GM21619 (cell line): ENCODE results near the gene MYO5A.
A peak's percentile ranks its signal among the peaks of the same experiment; 100 is the strongest.
"Not testable (repeated sequence)": the region's sequence is repeated elsewhere in the genome, so short reads cannot be mapped to it uniquely, and the experiment has no call there.

Experiments used
- ATAC-seq: cut with Tn5 transposase; IDR thresholded peaks from one replicate; pipeline ENCODE4 v1.9.1; 2021; ENCODE audit not compliant: unreplicated experiment

Gene MYO5A

GRCh38 chr15:52424856-52425431, 103.7 kb downstream of the MYO5A start:
- ATAC-seq, result no peak

DNA sequence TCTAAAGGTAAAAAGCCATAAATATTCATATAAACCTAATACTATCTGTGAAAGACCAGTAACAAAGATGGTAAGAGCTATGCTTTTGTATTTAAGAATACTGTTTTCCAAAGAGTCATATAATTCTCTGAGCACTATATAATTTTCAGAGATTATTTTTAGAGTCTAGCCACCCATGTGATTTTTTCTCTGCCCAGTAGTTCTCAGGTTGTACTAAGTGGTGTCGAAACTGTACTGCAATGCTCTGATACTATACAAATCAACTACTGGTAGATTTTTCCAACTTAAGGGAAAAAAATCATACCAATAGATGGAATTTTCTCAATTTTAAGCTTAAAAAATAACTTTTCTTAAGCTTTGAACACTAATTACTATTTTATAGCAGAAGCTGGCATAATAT, 104.8 kb downstream of the MYO5A start:
- no peak for ATAC-seq

GRCh38 chr15:52422001-52422400, 106.7 kb downstream of the MYO5A start:
- ATAC-seq, result no peak

DNA sequence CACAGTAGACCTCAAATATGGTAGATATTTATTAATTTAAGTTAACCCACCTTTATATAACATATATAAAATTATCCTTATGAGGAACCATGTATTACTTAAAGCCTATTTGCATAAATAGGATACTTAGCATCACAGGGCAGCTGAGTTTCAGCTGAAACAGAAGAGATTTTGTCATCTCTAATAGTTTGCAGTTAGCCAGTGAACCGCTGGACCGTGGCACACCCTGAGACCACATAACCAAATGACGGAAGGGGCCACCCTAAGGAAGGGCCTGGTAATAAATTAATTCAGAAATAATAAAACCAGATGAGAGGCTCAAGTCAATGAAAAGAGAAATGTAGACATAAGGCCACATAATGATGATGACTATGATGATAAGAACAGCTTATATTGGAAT, 107.7 kb downstream of the MYO5A start:
- ATAC-seq, result no peak

DNA sequence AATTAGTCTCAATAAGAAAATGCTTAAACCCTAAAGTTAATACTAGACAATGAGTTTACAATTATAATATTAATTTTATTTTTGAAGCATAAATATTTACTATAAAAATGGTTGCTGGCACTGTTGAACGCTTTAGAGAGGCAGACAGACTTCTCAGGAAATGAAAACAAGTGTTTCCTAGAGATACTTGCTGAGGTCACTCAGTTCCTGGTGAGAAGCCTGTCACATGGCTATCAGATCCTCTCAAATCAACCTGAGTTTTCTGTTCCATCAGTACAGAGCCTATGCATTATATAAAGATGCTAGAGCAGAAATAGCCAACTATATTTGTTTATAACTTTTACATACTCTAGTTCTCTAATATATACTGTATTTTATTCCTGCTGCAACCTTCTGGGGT, 109.2 kb downstream of the MYO5A start:
- no peak for ATAC-seq

DNA sequence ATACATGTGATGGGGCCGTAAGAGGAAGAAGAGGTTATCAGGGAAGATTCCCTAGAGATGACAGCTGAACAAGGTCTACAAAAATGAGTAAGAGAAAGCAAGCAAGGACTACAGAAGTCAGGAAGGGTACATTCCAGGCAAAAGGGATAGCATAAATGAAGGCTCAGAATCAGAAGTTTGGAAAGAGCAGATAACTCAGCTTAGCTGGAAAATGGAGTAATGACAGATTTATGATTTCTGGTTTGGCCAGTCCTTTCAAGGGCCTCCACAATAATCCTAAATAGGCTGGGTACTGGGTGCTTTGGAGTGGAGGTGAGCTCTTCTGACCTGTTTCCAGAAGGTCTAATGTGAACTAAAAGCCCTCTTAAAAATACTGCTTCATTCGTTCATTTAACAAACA, 110.7 kb downstream of the MYO5A start:
- no peak for ATAC-seq

GRCh38 chr15:52417521-52417920, 111.2 kb downstream of the MYO5A start:
- ATAC-seq, result no peak

GRCh38 chr15:52416566-52416965, 112.1 kb downstream of the MYO5A start:
- ATAC-seq, result not testable (repeated sequence)

GRCh38 chr15:52415628-52416027, 113.1 kb downstream of the MYO5A start:
- no peak for ATAC-seq

DNA sequence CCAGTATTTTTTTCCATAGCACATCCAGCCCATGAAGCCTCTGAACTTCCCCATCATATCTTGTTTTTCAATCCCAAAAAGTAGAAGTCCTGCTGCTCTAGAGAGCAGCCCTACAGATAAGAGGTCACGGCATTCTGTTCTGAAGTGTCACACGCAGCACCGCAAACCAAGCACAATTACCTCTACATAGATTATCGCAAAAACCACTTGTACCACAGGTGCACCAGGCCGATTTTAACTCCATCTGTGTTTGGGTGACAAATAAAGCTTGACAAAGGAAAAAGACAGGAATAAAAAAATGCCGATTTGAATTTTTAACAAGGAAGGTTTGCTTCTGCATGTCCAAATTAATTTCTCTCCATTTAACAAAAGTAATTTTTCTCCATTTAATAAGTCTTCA, 113.7 kb downstream of the MYO5A start:
- ATAC-seq, result no peak

- peak; percentile 48 for ATAC-seq
Measured at GRCh38 chr15:52408823-52409222, 119.9 kb downstream of the MYO5A start.

DNA sequence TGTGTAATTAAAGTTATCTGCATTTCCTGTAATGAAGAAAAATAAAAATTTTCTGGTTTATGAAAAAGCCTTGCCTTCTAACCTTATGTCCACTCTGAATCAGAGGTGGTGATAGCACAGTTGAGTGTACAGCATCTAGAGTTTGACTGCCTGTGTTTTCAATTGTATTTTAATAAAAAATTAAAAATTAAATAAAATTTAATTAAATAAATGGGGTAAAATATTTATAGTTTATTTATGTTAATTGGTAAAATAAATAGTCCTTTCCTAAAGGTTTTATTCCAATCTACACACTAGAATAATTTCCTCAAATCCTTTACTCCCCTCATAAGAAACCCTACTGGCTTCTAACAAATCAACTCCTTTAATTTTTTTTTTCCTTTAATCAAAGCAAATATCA, 121.3 kb downstream of the MYO5A start:
- no peak for ATAC-seq

GRCh38 chr15:52406601-52407000, 122.1 kb downstream of the MYO5A start:
- ATAC-seq, result no peak

DNA sequence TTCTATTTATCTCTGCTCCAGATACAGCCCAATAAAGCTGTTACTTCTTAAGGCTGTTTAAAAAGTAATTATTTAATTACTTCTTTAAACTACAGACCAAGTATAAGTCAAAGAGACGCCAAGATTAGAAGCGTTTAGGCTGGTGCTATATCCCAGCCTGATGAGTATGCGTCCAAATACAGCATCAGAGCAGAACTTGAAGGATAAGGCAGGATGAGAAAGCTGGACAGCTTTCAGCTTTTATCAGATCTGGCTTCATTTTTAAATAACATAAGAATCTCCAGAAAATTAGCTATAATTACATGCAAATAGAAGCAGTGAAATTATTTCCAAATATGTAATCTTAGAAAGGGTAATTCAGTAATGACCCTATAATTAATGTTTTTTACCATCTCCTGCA, 122.8 kb downstream of the MYO5A start:
- no peak for ATAC-seq

DNA sequence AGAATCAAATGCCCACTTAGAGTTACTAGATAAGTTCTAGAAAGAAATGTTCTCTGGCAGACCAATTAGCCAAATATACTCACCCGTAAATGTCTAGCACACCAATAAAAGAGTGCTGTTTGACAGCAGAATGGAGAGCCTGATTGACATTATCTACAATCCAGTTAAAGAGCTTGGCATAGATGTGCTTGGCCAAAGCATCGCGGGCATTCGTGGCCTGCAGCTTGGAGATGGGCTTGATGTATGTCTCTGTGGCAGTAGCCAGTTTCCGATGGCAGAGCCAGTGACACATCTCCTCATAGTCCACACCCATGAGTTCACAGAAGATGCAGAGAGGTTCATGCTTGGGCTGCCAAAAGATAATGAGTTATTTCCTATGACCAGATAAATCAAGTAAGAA, 131.6 kb downstream of the MYO5A start:
- no peak for ATAC-seq

DNA sequence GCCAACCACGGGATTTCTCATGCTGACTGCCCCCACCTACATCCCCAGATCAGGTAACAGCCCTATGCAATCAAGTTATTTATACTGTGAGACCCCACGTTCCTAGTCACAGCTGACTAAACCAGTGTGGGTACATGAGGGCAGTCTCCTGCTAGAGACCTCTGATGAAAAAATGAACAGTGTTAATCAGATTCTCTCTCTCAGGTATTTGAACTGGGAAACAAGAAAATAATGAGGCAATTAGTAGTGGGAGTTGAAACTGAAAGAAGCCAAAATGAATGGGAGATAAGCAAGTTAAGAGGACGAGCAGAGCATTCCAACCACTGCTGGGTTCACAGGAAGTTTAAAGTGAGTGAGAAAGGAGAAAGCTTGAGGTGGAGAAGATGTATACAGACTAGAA, 134.6 kb downstream of the MYO5A start:
- no peak for ATAC-seq

DNA sequence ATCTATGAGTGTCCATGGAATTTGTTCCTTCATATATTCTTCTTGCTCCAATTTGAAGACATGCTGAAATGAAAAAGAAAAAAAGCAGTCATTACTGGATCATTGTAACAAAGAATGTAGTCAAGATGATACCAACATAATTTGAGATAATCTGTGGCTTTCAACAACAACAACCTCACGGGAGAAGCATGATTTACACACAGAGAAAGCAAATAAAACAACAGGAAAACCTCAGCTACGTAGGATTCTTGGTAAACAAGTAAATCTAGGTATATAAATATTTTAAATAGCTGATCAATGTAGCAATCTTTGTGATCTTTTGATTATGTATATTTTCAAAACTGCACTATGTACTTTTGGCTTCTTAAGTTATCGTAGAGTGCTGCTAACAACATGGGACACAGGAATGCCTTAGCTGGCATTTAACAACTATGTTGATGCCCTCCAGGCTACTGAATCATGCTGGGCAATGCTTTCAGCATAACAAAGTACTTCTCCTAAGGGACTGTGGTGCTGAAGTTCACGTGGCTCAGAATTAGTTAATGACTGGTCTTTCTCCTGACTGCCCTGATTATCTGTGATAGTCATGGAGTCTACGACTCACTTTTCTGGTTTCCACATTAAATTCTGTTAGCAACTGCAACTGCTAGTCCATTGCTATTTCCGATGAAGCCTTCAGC, 136.5 kb downstream of the MYO5A start:
- no peak for ATAC-seq

GRCh38 chr15:52391069-52391468, 137.6 kb downstream of the MYO5A start:
- no peak for ATAC-seq

DNA sequence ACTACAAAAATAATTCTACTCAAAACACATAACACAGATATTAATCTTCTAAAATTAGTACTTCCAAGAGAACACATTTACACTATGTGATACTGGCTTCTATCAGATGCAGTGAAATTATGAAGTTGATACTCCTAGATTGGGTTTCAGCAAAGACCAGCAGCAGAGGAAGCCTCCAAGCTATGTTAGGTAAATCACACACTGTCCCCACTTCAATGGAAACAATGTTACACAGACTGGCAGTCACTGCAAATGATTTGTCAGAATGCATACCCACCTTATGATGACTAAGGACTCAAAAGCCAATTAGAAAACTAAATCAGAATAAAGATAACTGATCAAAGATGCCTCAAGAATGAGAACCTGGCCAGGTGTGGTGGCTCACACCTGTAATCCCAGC, 143.0 kb downstream of the MYO5A start:
- no peak for ATAC-seq

DNA sequence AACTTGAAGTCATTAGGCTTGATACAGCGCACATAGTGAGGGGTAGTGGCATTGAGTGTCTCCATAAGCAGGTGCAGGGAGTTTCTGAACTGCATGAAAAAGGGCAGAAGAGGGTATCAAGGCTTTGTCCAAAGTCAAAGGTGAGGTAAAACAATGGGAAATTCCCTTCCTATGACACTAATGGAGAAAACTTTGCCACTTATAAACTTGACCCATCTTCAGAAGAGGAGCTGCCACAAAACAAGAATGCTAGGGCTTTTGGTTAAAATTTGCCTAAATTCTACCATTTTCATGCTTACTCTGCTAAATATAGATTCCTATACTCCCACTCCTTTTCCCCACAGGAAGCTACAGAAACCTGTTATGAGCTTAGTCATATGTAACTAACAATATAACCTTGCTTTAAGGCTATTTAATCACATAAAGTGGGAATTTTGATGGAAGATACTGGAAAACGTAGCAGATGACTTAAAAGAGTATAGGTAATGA, 145.5 kb downstream of the MYO5A start:
- peak; percentile 36 for ATAC-seq

DNA sequence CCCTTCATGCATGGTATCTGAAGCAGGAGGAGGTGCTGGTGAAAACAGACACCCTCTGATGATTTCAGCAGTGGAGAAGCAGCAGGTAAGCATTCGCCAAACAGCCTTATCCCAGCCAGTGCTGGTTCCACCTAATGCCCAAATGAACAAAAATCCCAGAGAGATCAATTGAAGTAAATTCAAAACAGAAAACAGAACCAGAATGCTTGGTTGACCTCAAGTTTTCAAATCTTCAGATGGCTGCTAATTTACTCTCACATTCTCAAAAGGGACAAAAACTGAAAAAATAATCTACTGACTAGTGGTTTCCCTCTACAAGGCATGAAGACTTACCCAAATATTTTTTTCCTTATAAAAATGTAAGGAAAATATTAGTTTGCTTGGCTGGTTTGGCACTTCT, 146.0 kb downstream of the MYO5A start:
- ATAC-seq, result peak; percentile 25

GRCh38 chr15:52379395-52380106, 149.1 kb downstream of the MYO5A start:
- ATAC-seq, result peak; percentile 52
